NCI-H446 (cell line): Measurements from ENCODE around the gene BCL7C.

Experiments used
- DNase-seq, 2 experiments: peaks; one replicate each; lab custom pipeline; 2025; lab: John Stamatoyannopoulos, UW

Gene BCL7C

GRCh38 chr16:30922420-30922959 lies 28.6 kb upstream of the BCL7C start:
- peak; percentile 97 to 99 for DNase-seq

GRCh38 chr16:30921748-30922419 lies 28.0 kb upstream of the BCL7C start:
- peak; percentile 88 to 94 for DNase-seq

GRCh38 chr16:30921459-30921747 lies 27.5 kb upstream of the BCL7C start:
- no peak for DNase-seq

GRCh38 chr16:30920891-30921290 lies 27.0 kb upstream of the BCL7C start:
- no peak for DNase-seq

GRCh38 chr16:30918614-30919013 lies 24.7 kb upstream of the BCL7C start:
- DNase-seq: no peak

- no peak for DNase-seq
Observed at GRCh38 chr16:30914830-30915229, 21.0 kb upstream of the BCL7C start.

- no peak for DNase-seq
Observed at GRCh38 chr16:30912794-30913412, 19.0 kb upstream of the BCL7C start.

GRCh38 chr16:30910427-30911029 lies 16.7 kb upstream of the BCL7C start:
- no peak for DNase-seq

- DNase-seq: no peak
Observed at GRCh38 chr16:30907064-30907463, 13.2 kb upstream of the BCL7C start.

- DNase-seq: no peak
Observed at GRCh38 chr16:30904114-30904780, 10.4 kb upstream of the BCL7C start.

GRCh38 chr16:30903596-30903995 lies 9.7 kb upstream of the BCL7C start:
- DNase-seq: no peak

GRCh38 chr16:30903002-30903401 lies 9.1 kb upstream of the BCL7C start:
- no peak for DNase-seq

GRCh38 chr16:30902029-30902972 lies 8.4 kb upstream of the BCL7C start:
- DNase-seq: peak in 1 of 2 experiments; percentile 35

GRCh38 chr16:30901201-30902028 lies 7.5 kb upstream of the BCL7C start:
- no peak for DNase-seq

- DNase-seq: no peak
Observed at GRCh38 chr16:30900588-30900987, 6.7 kb upstream of the BCL7C start.

- DNase-seq: no peak
Observed at GRCh38 chr16:30899794-30900193, 5.9 kb upstream of the BCL7C start.

GRCh38 chr16:30896889-30897733 lies 3.2 kb upstream of the BCL7C start:
- DNase-seq: no peak

- DNase-seq: no peak
Observed at GRCh38 chr16:30896261-30896888, 2.5 kb upstream of the BCL7C start, which contains the start of gene CTF1. TSS of gene CTF1 (plus strand) at chr16:30896614. CDS start at chr16:30896644, 30 bp downstream.

- DNase-seq: no peak
Observed at GRCh38 chr16:30895627-30896260, 1.9 kb upstream of the BCL7C start.
